Keratinocyte (primary cell): Measurements from ENCODE around the gene SIGLEC6.

Experiments used
- EZH2 ChIP-seq: IDR thresholded peaks from one replicate; pipeline ENCODE4 v1.6.1; 2012; ENCODE audit warnings: inconsistent platforms, mild to moderate bottlenecking, low read length, moderate library complexity
- TF ChIP-seq, protein P1 (sequence below), 3 experiments: IDR thresholded peaks in 1 of 3; conservative IDR thresholded peaks in 1 of 3; optimal IDR thresholded peaks in 1 of 3; 2 replicates in 2 of 3; 3 replicates in 1 of 3; pipeline versions ENCODE3 to v1.5.1; 2011; ENCODE audit warnings: low read length in 3 of 3, mild to moderate bottlenecking in 3 of 3, moderate library complexity in 2 of 3, control low read depth in 1 of 3, inconsistent platforms in 1 of 3; ENCODE audit not compliant: insufficient read depth in 2 of 3; ENCODE audit errors: extremely low read depth in 1 of 3

DNA sequence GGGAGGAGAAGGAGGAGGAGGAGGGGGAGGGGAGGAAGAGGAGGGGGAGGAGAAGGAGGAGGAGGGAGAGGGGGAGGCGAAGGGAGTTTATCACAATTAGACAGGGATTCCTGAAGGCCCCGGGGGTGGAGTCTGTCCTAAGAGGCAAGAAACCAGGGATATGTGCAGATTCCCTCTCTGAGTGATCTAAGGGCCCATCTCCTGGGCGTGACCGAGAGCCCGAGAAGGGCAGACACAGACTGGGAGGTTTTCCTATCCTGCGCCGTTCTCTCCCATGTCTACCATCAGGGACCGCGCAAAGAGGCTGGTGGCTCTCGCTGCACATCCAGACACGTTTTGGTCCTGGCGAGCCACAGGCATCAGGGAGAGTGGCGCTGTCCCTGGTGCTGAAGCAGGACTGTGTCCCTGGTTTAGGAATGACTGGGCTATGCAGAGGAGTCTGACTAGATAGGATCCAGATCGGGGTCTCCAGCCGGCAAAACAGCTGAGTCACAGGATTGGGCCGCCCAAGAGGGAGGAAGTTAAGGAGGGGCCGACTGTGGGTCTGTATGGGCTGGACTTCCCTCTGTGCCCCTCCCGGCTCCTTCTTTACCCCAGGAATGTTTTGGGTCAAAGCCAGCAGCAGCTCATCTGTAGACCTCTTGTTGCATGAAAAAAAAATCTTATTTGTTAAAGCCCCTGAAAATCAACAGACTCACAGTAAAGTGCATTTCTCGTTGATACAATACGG, 21.7 kb upstream of the SIGLEC6 start:
- TF ChIP-seq, protein P1, sequence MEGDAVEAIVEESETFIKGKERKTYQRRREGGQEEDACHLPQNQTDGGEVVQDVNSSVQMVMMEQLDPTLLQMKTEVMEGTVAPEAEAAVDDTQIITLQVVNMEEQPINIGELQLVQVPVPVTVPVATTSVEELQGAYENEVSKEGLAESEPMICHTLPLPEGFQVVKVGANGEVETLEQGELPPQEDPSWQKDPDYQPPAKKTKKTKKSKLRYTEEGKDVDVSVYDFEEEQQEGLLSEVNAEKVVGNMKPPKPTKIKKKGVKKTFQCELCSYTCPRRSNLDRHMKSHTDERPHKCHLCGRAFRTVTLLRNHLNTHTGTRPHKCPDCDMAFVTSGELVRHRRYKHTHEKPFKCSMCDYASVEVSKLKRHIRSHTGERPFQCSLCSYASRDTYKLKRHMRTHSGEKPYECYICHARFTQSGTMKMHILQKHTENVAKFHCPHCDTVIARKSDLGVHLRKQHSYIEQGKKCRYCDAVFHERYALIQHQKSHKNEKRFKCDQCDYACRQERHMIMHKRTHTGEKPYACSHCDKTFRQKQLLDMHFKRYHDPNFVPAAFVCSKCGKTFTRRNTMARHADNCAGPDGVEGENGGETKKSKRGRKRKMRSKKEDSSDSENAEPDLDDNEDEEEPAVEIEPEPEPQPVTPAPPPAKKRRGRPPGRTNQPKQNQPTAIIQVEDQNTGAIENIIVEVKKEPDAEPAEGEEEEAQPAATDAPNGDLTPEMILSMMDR (optimal IDR thresholded peaks at IDR 0.05 in 1 of 3, IDR thresholded peaks at IDR 0.05 in 1 of 3, conservative IDR thresholded peaks at IDR 0.05 in 1 of 3; ENCODE audit: extremely low read depth in 1 of 3, insufficient read depth in 2 of 3, low read length in 3 of 3): no peak
- no peak for TF ChIP-seq EZH2
